Glutamatergic neuron (in vitro differentiated cells): Measurements from ENCODE around the gene HOXA13. TPM values are rescaled to one million over a fixed set of nuclear protein-coding genes. Genes with fewer than 3 reads are reported as not detected.

Experiments
- DNase-seq: peaks from one replicate; pipeline ENCODE4 v3.0.0; 2022
- H3K27ac Mint-ChIP-seq: one replicate; pipeline ENCODE4 v1.8.0; 2020; ENCODE audit warnings: mild to moderate bottlenecking, mixed read lengths, inconsistent platforms; ENCODE audit not compliant: unreplicated experiment
- H3K27me3 Mint-ChIP-seq: one replicate; pipeline ENCODE4 v1.8.0; 2020; ENCODE audit warnings: mild to moderate bottlenecking, moderate library complexity, mixed read lengths, inconsistent platforms; ENCODE audit not compliant: unreplicated experiment
- H3K36me3 Mint-ChIP-seq: one replicate; pipeline ENCODE4 v1.8.0; 2020; ENCODE audit warnings: mild to moderate bottlenecking, mixed read lengths, inconsistent platforms; ENCODE audit not compliant: unreplicated experiment
- H3K4me1 Mint-ChIP-seq: one replicate; pipeline ENCODE4 v1.8.0; 2020; ENCODE audit warnings: mild to moderate bottlenecking, low read depth, mixed read lengths, inconsistent platforms; ENCODE audit not compliant: unreplicated experiment
- H3K4me3 Mint-ChIP-seq: one replicate; pipeline ENCODE4 v1.8.0; 2020; ENCODE audit warnings: mild to moderate bottlenecking, mixed read lengths, inconsistent platforms; ENCODE audit not compliant: unreplicated experiment
- H3K9me3 Mint-ChIP-seq: one replicate; pipeline ENCODE4 v1.8.0; 2020; ENCODE audit warnings: mild to moderate bottlenecking, moderate library complexity, mixed read lengths, inconsistent platforms; ENCODE audit not compliant: unreplicated experiment
- total RNA-seq: library from RNA; stranded (reverse); fragmentation: NEBNext Ultra II Directional; extraction: Animal tissue kit (Norgen Biotek cat#: 25700); gene quantifications from one replicate; pipeline ENCODE4 v1.2.1, GENCODE V29; 2021; ENCODE audit not compliant: unreplicated experiment
- TF ChIP-seq, protein P1 (sequence below): fragments of 200-600 bp; sonication (generic); IDR thresholded peaks from one replicate; pipeline ENCODE4 v1.5.0; 2021; ENCODE audit not compliant: partially characterized antibody, unreplicated experiment

The HOXA13 gene
- total RNA-seq, 1 donor from 2014 or later, result not detected

DNA sequence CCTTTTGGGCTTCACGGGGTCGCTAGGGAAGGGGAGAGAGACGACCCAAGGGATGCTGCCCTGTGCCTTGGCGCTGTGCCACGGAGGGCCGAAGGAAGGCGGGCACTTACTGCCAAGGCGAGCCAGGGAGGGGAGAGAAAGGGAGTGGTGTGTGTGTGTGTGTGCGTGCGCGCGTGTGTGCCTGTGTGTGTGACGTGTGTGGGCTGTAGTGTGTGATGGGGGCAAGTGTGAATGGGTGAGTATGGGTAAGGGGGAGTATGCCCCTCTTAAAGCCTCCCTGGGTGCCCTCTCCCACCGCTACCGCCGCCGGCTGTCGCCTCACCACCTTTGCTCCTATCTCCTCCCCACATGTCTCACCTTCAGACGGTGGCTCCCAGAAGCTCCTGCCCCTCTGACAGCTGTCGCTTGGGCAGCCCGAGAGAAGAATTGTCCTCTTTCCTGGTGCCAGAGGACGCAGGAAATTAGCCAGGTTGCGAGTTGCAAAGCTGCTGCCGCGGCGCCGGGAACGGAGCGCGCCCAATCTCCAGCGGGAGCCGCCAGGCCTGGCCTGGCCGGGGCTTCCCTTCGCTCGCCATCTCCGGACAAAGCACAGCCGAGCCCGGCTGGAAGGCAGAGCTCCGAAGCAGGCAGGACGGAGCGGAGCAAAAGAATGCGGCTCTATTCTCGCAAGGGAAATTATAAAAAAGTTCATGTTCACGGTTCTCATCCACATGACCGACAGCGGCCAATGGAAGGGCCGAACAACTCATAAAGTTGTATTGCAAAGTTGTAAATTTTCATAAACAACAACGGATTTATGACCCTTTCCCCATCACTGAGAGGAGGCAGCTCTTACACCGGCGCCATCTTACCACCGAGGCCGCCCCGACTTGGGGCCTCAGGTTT is 47.7 kb downstream of the HOXA13 start, which contains the start of gene HOXA3:
Gene HOXA3 (minus strand): TSS at position 653 of the 885 bp plus-strand sequence. CDS start 41,943 bp downstream, outside the sequence.
- Mint-ChIP-seq H3K36me3 (peaks cover 6% of the 10 kb centered on the region), H3K9me3 (peaks cover 9% of the 10 kb centered on the region), H3K4me1 (peaks cover 2% of the 10 kb centered on the region), H3K4me3 (peak within 1 kb of the TSS; percentile 77), H3K27me3 (peaks cover 59% of the 10 kb centered on the region), H3K27ac (no peak within 1 kb of the TSS)
- TF ChIP-seq, protein P1, sequence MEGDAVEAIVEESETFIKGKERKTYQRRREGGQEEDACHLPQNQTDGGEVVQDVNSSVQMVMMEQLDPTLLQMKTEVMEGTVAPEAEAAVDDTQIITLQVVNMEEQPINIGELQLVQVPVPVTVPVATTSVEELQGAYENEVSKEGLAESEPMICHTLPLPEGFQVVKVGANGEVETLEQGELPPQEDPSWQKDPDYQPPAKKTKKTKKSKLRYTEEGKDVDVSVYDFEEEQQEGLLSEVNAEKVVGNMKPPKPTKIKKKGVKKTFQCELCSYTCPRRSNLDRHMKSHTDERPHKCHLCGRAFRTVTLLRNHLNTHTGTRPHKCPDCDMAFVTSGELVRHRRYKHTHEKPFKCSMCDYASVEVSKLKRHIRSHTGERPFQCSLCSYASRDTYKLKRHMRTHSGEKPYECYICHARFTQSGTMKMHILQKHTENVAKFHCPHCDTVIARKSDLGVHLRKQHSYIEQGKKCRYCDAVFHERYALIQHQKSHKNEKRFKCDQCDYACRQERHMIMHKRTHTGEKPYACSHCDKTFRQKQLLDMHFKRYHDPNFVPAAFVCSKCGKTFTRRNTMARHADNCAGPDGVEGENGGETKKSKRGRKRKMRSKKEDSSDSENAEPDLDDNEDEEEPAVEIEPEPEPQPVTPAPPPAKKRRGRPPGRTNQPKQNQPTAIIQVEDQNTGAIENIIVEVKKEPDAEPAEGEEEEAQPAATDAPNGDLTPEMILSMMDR, result no peak
- DNase-seq, result no peak

- H3K9me3 Mint-ChIP-seq, result peaks cover 11% of the 10 kb centered on the region
- peaks cover 12% of the 10 kb centered on the region for H3K36me3 Mint-ChIP-seq
- TF ChIP-seq, protein P1, result no peak
- peaks cover 60% of the 10 kb centered on the region for H3K27me3 Mint-ChIP-seq
- H3K4me1 Mint-ChIP-seq, result peaks cover 1% of the 10 kb centered on the region
- DNase-seq, result no peak
- H3K4me3 Mint-ChIP-seq, result peak overlapping the region; percentile 77
- H3K27ac Mint-ChIP-seq, result no peak overlapping the region
Measured at GRCh38 chr7:27151341-27151930, 48.5 kb downstream of the HOXA13 start.

GRCh38 chr7:27150568-27151340 is 49.1 kb downstream of the HOXA13 start:
- Mint-ChIP-seq H3K36me3 (peaks cover 17% of the 10 kb centered on the region), H3K27ac (no peak overlapping the region), H3K27me3 (peaks cover 62% of the 10 kb centered on the region), H3K4me3 (peak overlapping the region; percentile 77), H3K4me1 (no peaks in the 10 kb centered on the region), H3K9me3 (peaks cover 12% of the 10 kb centered on the region)
- DNase-seq, result peak; percentile 85
- TF ChIP-seq, protein P1, result peak; percentile 88

- Mint-ChIP-seq H3K4me1 (no peaks in the 10 kb centered on the region), H3K27ac (no peak overlapping the region), H3K9me3 (peaks cover 10% of the 10 kb centered on the region), H3K36me3 (peaks cover 17% of the 10 kb centered on the region), H3K27me3 (peaks cover 61% of the 10 kb centered on the region), H3K4me3 (no peak overlapping the region)
- TF ChIP-seq, protein P1, result no peak
- DNase-seq, result no peak
Measured at GRCh38 chr7:27149842-27150567, 49.9 kb downstream of the HOXA13 start.
